Upper lobe of left lung (tissue), 6 donors: ENCODE data around the gene PARVG. TPM values are rescaled to one million over a fixed set of nuclear protein-coding genes. Genes with fewer than 3 reads are reported as not detected.

Experiments used
- ATAC-seq, 2 donors: fragments of 200-7000 bp; cut with Tn5 transposase; one replicate each; pipeline ENCODE4 v1.9.1; 2022; ENCODE audit warnings: mild to moderate bottlenecking in 2 of 2, moderate library complexity in 2 of 2; ENCODE audit not compliant: low FRiP score in 2 of 2
- DNase-seq, 2 donors: peaks; one replicate each; pipeline ENCODE4 v3.0.0-alpha.2; 2019 to 2020
- H3K27ac ChIP-seq, 4 donors: fragments of 200-600 bp; sonication (generic); one replicate each; pipeline ENCODE4 v1.5.1; 2016 to 2019
- H3K27me3 ChIP-seq, 4 donors: fragments of 200-600 bp; sonication (generic); one replicate each; pipeline ENCODE4 v1.5.1; 2017 to 2019
- H3K36me3 ChIP-seq, 4 donors: fragments of 200-600 bp; sonication (generic); one replicate each; pipeline ENCODE4 v1.5.1; 2016 to 2019
- H3K4me1 ChIP-seq, 4 donors: fragments of 200-600 bp; sonication (generic); one replicate each; pipeline ENCODE4 v1.5.1; 2018 to 2019
- H3K4me3 ChIP-seq, 4 donors: fragments of 200-600 bp; sonication (generic); one replicate each; pipeline ENCODE4 v1.5.1; 2017 to 2019; ENCODE audit warnings: mild to moderate bottlenecking in 2 of 4, moderate library complexity in 1 of 4
- H3K9me3 ChIP-seq, 4 donors: fragments of 200-600 bp; sonication (generic); one replicate each; pipeline ENCODE4 v1.5.1; 2018 to 2019
- CTCF ChIP-seq, 6 experiments: fragments of 450-650 bp in 4 of 6; fragments of 200-600 bp in 2 of 6; sonication (generic) in 2 of 6; IDR thresholded peaks; one replicate each; pipeline ENCODE4 v1.5.1; 2016 to 2019; ENCODE audit warnings: antibody characterized with exemption in 6 of 6
- EP300 ChIP-seq, 4 donors: sonication (generic); formaldehyde crosslinking; IDR thresholded peaks; one replicate each; pipeline ENCODE4 v1.5.1; 2017; ENCODE audit warnings: antibody characterized with exemption in 4 of 4, control low read depth in 2 of 4
- POLR2A ChIP-seq, 4 donors: fragments of 450-650 bp; IDR thresholded peaks; one replicate each; pipeline ENCODE4 v1.5.1; 2016 to 2017; ENCODE audit warnings: antibody characterized with exemption in 4 of 4, mild to moderate bottlenecking in 2 of 4
- POLR2AphosphoS5 ChIP-seq, 2 donors: sonication (generic); formaldehyde crosslinking; IDR thresholded peaks; one replicate each; pipeline ENCODE4 v1.5.1; 2017; ENCODE audit warnings: antibody characterized with exemption in 2 of 2
- WGBS, 2 donors: methylation state at CpG; one replicate each; pipeline ENCODE4 v1.1.5; 2017 to 2018; 5-methylcytosine and 5-hydroxymethylcytosine counted together
- total RNA-seq, 6 donors: library from RNA; depleted of rRNA in 4 of 6; stranded (reverse); fragments of >200 nt in 4 of 6; gene quantifications; one replicate each; pipeline versions ENCODE4 v1.1.0 to v1.2.1, GENCODE V29; 2016 to 2021
- donor health status: DM: no; HTN: no; CAD: no; lungs with moderate emphysema.
- donor health status: DM: no; HTN: yes; CAD: no; lungs with severe emphysema.

PARVG gene
- total RNA-seq, 6 donors from 2014 or later: 42.4 to 315 (median 82.4) TPM

GRCh38 chr22:44211256-44211945 is 30.7 kb downstream of the PARVG start:
- no peak overlapping the region for H3K4me3 ChIP-seq
- 58 to 59% methylated on average over 6 of the region's 6 CpGs for WGBS, 2 donors
- H3K9me3 ChIP-seq: peaks cover 0 to 11% (median 1%) of the 10 kb centered on the region in 4 donors
- peak overlapping the region in 1 of 4 donors; percentile 13 for H3K27ac ChIP-seq
- no peak for ATAC-seq
- TF ChIP-seq EP300 (IDR thresholded peaks at IDR 0.05) (no peak), CTCF (IDR thresholded peaks at IDR 0.05) (no peak), POLR2A (IDR thresholded peaks at IDR 0.05) (no peak), POLR2AphosphoS5 (IDR thresholded peaks at IDR 0.05) (no peak)
- no peaks in the 10 kb centered on the region for H3K27me3 ChIP-seq
- H3K4me1 ChIP-seq: peaks cover 4 to 12% (median 9%) of the 10 kb centered on the region in 4 donors
- no peaks in the 10 kb centered on the region for H3K36me3 ChIP-seq
- DNase-seq: peak in 1 of 2 donors; percentile 27

GRCh38 chr22:44211946-44212930 is 31.5 kb downstream of the PARVG start:
- TF ChIP-seq CTCF (IDR thresholded peaks at IDR 0.05) (no peak), EP300 (IDR thresholded peaks at IDR 0.05) (no peak), POLR2AphosphoS5 (IDR thresholded peaks at IDR 0.05) (no peak), POLR2A (IDR thresholded peaks at IDR 0.05) (no peak)
- H3K27ac ChIP-seq: peak overlapping the region in 2 of 4 donors; percentile 7 to 13
- 42 to 48% methylated on average over 11 to 12 of the region's 12 CpGs for WGBS, 2 donors

GRCh38 chr22:44212936-44213335 is 32.2 kb downstream of the PARVG start:
- WGBS, 2 donors: 92 to 94% methylated on average over 1 of the region's 1 CpG

More at GRCh38 chr22:44211946-44212930, 31.5 kb downstream of the PARVG start:
- DNase-seq: peak in 1 of 2 donors; percentile 20
- no peaks in the 10 kb centered on the region for H3K36me3 ChIP-seq
- H3K4me3 ChIP-seq: no peak overlapping the region
- peaks cover 4 to 12% (median 9%) of the 10 kb centered on the region in 4 donors for H3K4me1 ChIP-seq
- H3K9me3 ChIP-seq: peaks cover 0 to 11% (median 1%) of the 10 kb centered on the region in 4 donors
- no peak for ATAC-seq
- no peaks in the 10 kb centered on the region for H3K27me3 ChIP-seq

GRCh38 chr22:44213489-44214043 is 32.8 kb downstream of the PARVG start:
- Histone ChIP-seq H3K36me3 (no peaks in the 10 kb centered on the region), H3K27me3 (no peaks in the 10 kb centered on the region), H3K9me3 (peaks cover 0 to 11% (median 1%) of the 10 kb centered on the region in 4 donors), H3K27ac (no peak overlapping the region), H3K4me3 (no peak overlapping the region), H3K4me1 (peaks cover 4 to 12% (median 9%) of the 10 kb centered on the region in 4 donors)
- no peak for ATAC-seq
- no peak for DNase-seq
- WGBS, 2 donors: 80 to 81% methylated on average over 3 of the region's 3 CpGs
- no peak for TF ChIP-seq POLR2A (IDR thresholded peaks at IDR 0.05)
- TF ChIP-seq CTCF (IDR thresholded peaks at IDR 0.05): no peak
- TF ChIP-seq EP300 (IDR thresholded peaks at IDR 0.05): no peak
- no peak for TF ChIP-seq POLR2AphosphoS5 (IDR thresholded peaks at IDR 0.05)

More at GRCh38 chr22:44212936-44213335, 32.2 kb downstream of the PARVG start:
- no peak overlapping the region for H3K27ac ChIP-seq
- no peaks in the 10 kb centered on the region for H3K36me3 ChIP-seq
- no peaks in the 10 kb centered on the region for H3K27me3 ChIP-seq
- H3K4me1 ChIP-seq: peaks cover 4 to 12% (median 9%) of the 10 kb centered on the region in 4 donors
- DNase-seq (no peak), ATAC-seq (no peak)
- no peak for TF ChIP-seq CTCF (IDR thresholded peaks at IDR 0.05)
- TF ChIP-seq EP300 (IDR thresholded peaks at IDR 0.05): no peak
- TF ChIP-seq POLR2AphosphoS5 (IDR thresholded peaks at IDR 0.05): no peak
- no peak for TF ChIP-seq POLR2A (IDR thresholded peaks at IDR 0.05)
- H3K4me3 ChIP-seq: no peak overlapping the region
- peaks cover 0 to 11% (median 1%) of the 10 kb centered on the region in 4 donors for H3K9me3 ChIP-seq
